Progenitor cell of endocrine pancreas (in vitro differentiated cells): ENCODE measurements around the gene FSTL4. TPM values are rescaled to one million over a fixed set of nuclear protein-coding genes. Genes with fewer than 3 reads are reported as not detected.

ENCODE experiments used
- DNase-seq: peaks from one replicate; pipeline ENCODE4 v3.0.0; 2021; ENCODE audit warnings: low spot score; ENCODE audit not compliant: unreplicated experiment
- H3K27ac Mint-ChIP-seq: 2 replicates; pipeline ENCODE4 v1.8.0; 2021; ENCODE audit warnings: mild to moderate bottlenecking, moderate library complexity, mixed read lengths
- H3K27me3 Mint-ChIP-seq: 2 replicates; pipeline ENCODE4 v1.8.0; 2021; ENCODE audit warnings: mixed read lengths
- H3K36me3 Mint-ChIP-seq: 2 replicates; pipeline ENCODE4 v1.8.0; 2022; ENCODE audit warnings: mixed read lengths; ENCODE audit not compliant: insufficient read depth
- H3K4me1 Mint-ChIP-seq: 2 replicates; pipeline ENCODE4 v1.8.0; 2021; ENCODE audit warnings: low read depth, mixed read lengths
- H3K4me3 Mint-ChIP-seq: 2 replicates; pipeline ENCODE4 v1.8.0; 2021; ENCODE audit warnings: low read depth, mild to moderate bottlenecking, moderate library complexity, mixed read lengths
- H3K9me3 Mint-ChIP-seq: 2 replicates; pipeline ENCODE4 v1.8.0; 2021; ENCODE audit warnings: low read depth, mixed read lengths
- total RNA-seq: library from RNA; stranded (reverse); gene quantifications from 2 replicates; pipeline ENCODE4 v1.2.1, GENCODE V29; 2021
- TF ChIP-seq, protein P1 (sequence below): fragments of 200-600 bp; sonication (generic); IDR thresholded peaks from one replicate; pipeline ENCODE4 v1.5.0; 2021; ENCODE audit warnings: antibody characterized with exemption, mild to moderate bottlenecking; ENCODE audit not compliant: unreplicated experiment

The FSTL4 gene
- total RNA-seq, 1 donor from 2014 or later: 2.4 TPM

DNA sequence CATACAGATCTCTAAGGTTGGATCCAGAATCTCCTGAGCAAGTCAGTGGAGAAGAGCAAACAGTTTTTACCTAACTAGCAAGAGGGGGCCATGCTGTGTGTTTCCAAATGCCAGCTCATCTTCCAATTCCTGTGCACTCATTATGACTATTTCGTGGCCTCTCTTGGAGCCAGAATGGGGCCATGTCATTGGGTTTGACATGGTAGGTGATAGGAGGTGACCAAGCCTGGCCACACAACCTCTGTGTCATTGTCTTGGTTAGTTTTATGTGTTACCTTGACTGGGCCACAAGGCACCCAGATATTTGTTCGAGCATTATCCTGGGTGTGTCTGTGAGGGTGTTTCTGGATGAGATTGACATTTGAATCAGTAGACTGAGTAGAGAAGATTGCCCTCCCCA, 354.4 kb downstream of the FSTL4 start:
- no peak overlapping the region for H3K27ac Mint-ChIP-seq
- peaks cover 14% of the 10 kb centered on the region for H3K4me1 Mint-ChIP-seq
- peaks cover 10% of the 10 kb centered on the region for H3K27me3 Mint-ChIP-seq

DNA sequence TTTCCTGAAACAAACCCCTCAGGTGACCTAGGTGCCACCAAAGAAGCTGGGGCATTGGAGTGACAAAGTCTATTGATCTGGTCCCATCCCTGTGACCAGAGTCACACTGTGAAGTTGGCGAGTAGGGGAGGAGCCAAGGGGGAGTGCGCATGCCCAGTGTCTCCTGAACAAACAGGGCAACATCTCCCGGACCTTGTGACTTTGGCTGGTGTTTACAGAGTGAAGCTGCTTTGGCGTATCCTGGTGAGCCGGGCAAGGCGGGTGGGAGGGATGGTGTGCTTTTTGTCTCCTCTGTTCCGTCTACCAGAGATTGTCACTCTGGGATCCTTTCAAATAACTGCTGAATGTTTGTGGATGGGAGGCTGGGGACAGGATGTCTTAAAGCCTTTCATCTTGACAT, 356.1 kb downstream of the FSTL4 start:
- TF ChIP-seq, protein P1, sequence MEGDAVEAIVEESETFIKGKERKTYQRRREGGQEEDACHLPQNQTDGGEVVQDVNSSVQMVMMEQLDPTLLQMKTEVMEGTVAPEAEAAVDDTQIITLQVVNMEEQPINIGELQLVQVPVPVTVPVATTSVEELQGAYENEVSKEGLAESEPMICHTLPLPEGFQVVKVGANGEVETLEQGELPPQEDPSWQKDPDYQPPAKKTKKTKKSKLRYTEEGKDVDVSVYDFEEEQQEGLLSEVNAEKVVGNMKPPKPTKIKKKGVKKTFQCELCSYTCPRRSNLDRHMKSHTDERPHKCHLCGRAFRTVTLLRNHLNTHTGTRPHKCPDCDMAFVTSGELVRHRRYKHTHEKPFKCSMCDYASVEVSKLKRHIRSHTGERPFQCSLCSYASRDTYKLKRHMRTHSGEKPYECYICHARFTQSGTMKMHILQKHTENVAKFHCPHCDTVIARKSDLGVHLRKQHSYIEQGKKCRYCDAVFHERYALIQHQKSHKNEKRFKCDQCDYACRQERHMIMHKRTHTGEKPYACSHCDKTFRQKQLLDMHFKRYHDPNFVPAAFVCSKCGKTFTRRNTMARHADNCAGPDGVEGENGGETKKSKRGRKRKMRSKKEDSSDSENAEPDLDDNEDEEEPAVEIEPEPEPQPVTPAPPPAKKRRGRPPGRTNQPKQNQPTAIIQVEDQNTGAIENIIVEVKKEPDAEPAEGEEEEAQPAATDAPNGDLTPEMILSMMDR: no peak
- H3K4me1 Mint-ChIP-seq: peaks cover 4% of the 10 kb centered on the region
- peaks cover 9% of the 10 kb centered on the region for H3K27me3 Mint-ChIP-seq
- H3K27ac Mint-ChIP-seq: peak overlapping the region; percentile 17
- H3K4me3 Mint-ChIP-seq: no peak overlapping the region
- no peaks in the 10 kb centered on the region for H3K9me3 Mint-ChIP-seq
- DNase-seq: no peak
- no peaks in the 10 kb centered on the region for H3K36me3 Mint-ChIP-seq

More for the DNA sequence above, 354.4 kb downstream of the FSTL4 start:
- TF ChIP-seq, protein P1: no peak
- H3K4me3 Mint-ChIP-seq: no peak overlapping the region
- no peaks in the 10 kb centered on the region for H3K36me3 Mint-ChIP-seq
- no peaks in the 10 kb centered on the region for H3K9me3 Mint-ChIP-seq
- DNase-seq: no peak

DNA sequence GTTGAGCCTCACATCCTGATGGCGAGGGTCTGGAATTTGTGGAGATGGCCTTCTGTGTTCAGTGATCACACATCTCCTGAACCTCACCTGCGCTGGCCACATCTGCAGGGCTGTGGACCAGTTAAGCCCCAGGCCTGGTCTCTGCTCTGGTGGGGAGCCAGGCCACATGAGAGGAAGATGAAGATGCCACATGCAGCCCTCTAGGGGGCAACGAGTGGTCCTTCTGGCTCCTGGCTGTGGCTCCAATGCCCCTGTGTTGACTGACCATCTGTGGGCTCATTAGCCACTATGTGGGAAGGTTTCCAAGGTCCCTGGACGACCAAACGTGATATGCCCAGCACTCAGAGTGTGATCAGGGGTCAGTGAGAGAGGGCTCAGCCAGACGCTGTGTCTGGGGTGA, 357.5 kb downstream of the FSTL4 start:
- H3K27me3 Mint-ChIP-seq: peaks cover 7% of the 10 kb centered on the region
- TF ChIP-seq, protein P1: no peak
- H3K4me1 Mint-ChIP-seq: peaks cover 4% of the 10 kb centered on the region
- H3K27ac Mint-ChIP-seq: no peak overlapping the region
- no peaks in the 10 kb centered on the region for H3K9me3 Mint-ChIP-seq
- H3K4me3 Mint-ChIP-seq: no peak overlapping the region
- H3K36me3 Mint-ChIP-seq: no peaks in the 10 kb centered on the region
- DNase-seq: no peak

DNA sequence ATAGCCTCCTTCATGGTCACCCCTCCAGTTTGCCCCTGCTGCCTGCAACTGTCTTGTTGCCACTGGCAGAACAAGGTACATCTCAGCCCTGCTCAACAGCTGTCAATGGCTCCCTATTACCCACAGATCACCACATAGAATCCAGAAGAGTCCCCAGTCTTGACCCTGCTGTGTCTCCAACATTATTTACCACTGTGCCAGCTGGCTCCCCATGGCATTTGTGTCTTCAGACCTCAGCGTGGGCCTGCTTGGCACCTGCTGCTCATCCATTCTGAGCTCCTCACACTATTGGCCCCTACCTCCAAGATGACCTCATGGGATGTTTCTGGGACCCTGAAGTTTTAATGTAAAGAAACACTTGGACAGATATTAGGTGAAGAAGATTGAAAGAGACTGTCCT, 358.7 kb downstream of the FSTL4 start:
- Mint-ChIP-seq H3K27me3 (no peaks in the 10 kb centered on the region), H3K27ac (no peak overlapping the region), H3K9me3 (no peaks in the 10 kb centered on the region), H3K4me1 (peaks cover 4% of the 10 kb centered on the region), H3K36me3 (no peaks in the 10 kb centered on the region), H3K4me3 (no peak overlapping the region)
- TF ChIP-seq, protein P1: no peak
- no peak for DNase-seq

DNA sequence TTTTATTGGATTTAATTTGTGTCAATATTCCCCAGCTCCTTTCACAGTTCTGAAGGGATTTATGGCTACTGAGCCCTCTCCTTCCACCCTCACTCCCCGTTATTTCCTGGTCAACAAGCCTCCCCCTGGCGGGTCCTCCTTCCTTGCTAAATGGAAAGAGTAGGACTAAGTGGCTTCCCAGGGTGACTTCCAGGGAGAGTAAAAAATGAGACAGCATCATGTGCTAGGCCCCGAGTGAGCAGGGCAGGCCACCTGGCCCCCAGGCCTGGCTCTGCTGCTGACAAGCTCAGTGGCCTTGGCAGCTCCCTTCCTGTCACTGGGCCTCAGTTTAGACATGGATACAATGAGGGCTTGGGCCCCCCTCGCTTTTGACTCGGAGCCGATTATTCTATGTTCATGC, 359.3 kb downstream of the FSTL4 start:
- TF ChIP-seq, protein P1: no peak
- no peaks in the 10 kb centered on the region for H3K36me3 Mint-ChIP-seq
- no peak for DNase-seq
- no peaks in the 10 kb centered on the region for H3K9me3 Mint-ChIP-seq
- no peak overlapping the region for H3K27ac Mint-ChIP-seq
- H3K4me1 Mint-ChIP-seq: peaks cover 4% of the 10 kb centered on the region
- H3K27me3 Mint-ChIP-seq: no peaks in the 10 kb centered on the region
- H3K4me3 Mint-ChIP-seq: no peak overlapping the region
